A549 (cell line): Measurements from ENCODE around the gene GNB5. TPM values are rescaled to one million over a fixed set of nuclear protein-coding genes. Genes with fewer than 3 reads are reported as not detected.

ENCODE experiments used
- ATAC-seq, 2 experiments: fragments of 200-7000 bp in 1 of 2; fragments of >200 bp in 1 of 2; cut with Nextera tagmentation in 1 of 2; cut with Tn5 transposase in 1 of 2; 3 replicates each; pipeline versions ENCODE4 v1.8.0 to v1.9.1; 2018 to 2020; ENCODE audit warnings: mild to moderate bottlenecking in 1 of 2, moderate library complexity in 1 of 2
- CTCF ChIA-PET: fragments of 300-600 bp; sonication (Branson Sonifier 250); formaldehyde crosslinking; extraction: SDS; loops from one replicate; lab custom pipeline; 2021; ENCODE audit warnings: antibody characterized with exemption, inconsistent platforms; lab: Yijun Ruan, JAX
- POLR2A ChIA-PET: fragments of 350-600 bp; formaldehyde crosslinking; extraction: SDS; loops from one replicate; lab custom pipeline; 2021; ENCODE audit warnings: antibody characterized with exemption, inconsistent platforms; lab: Yijun Ruan, JAX
- DNase-seq, 2 experiments: peaks; one replicate each; pipeline versions ENCODE4 v3.0.0 to v3.0.0-alpha.2; 2011 to 2016; ENCODE audit warnings: low read depth in 1 of 2, low spot score in 1 of 2
- FAIRE-seq: peaks from 2 replicates; lab custom pipeline; 2011; peaks lifted over from hg19 to GRCh38; lab: Jason Lieb, UNC
- H3K27ac ChIP-seq, 2 experiments: fragments of >200 bp; sonication (Bioruptor Twin); formaldehyde crosslinking; 3 replicates each; pipeline ENCODE4 v1.5.1; 2016 to 2017
- H3K4me1 ChIP-seq: fragments of >200 bp; sonication (Bioruptor Twin); formaldehyde crosslinking; 3 replicates; pipeline ENCODE4 v1.6.1; 2016
- H3K4me2 ChIP-seq: fragments of >200 bp; sonication (Bioruptor Twin); formaldehyde crosslinking; 3 replicates; pipeline ENCODE4 v1.6.1; 2016
- H3K4me3 ChIP-seq: fragments of >200 bp; sonication (Bioruptor Twin); formaldehyde crosslinking; 3 replicates; pipeline ENCODE4 v1.5.1; 2016
- H3K9me3 ChIP-seq: fragments of >200 bp; sonication (Bioruptor Twin); formaldehyde crosslinking; 3 replicates; pipeline ENCODE4 v1.6.1; 2016
- BHLHE40 ChIP-seq: IDR thresholded peaks from 2 replicates; pipeline ENCODE4 v1.6.1; 2012; ENCODE audit warnings: low read depth, low read length, inconsistent platforms
- CHD2 ChIP-seq: fragments of 150-350 bp; IDR thresholded peaks from 2 replicates; pipeline ENCODE4 v1.6.1; 2014; ENCODE audit warnings: low read length; ENCODE audit not compliant: partially characterized antibody
- EHMT2 ChIP-seq: fragments of 200-600 bp; sonication (generic); IDR thresholded peaks from 2 replicates; pipeline ENCODE4 v1.6.1; 2016; ENCODE audit warnings: antibody characterized with exemption, low read depth, mild to moderate bottlenecking, moderate library complexity
- EP300 ChIP-seq, 2 experiments: fragments of >200 bp; sonication (Bioruptor Twin); formaldehyde crosslinking; IDR thresholded peaks; 2 replicates in 1 of 2; 3 replicates in 1 of 2; pipeline ENCODE4 v1.6.1; 2016 to 2017
- GATA3 ChIP-seq: IDR thresholded peaks from 2 replicates; pipeline ENCODE4 v1.6.1; 2012; ENCODE audit warnings: borderline replicate concordance
- HDAC2 ChIP-seq: fragments of 200-600 bp; sonication (generic); IDR thresholded peaks from 2 replicates; pipeline ENCODE4 v1.6.1; 2016
- HEYL ChIP-seq: fragments of 250-450 bp; sonication (Bioruptor Pico); IDR thresholded peaks from 2 replicates; pipeline ENCODE4 v1.8.0; 2021; ENCODE audit warnings: mild to moderate bottlenecking, moderate library complexity
- HOXA7 ChIP-seq: fragments of 250-450 bp; sonication (Bioruptor Pico); IDR thresholded peaks from 2 replicates; pipeline ENCODE4 v1.5.0; 2020; ENCODE audit warnings: mild to moderate bottlenecking, moderate library complexity
- HOXB13 ChIP-seq: fragments of 250-450 bp; sonication (Bioruptor Pico); IDR thresholded peaks from 2 replicates; pipeline ENCODE4 v1.5.0; 2020; ENCODE audit warnings: low read depth, mild to moderate bottlenecking, moderate library complexity
- HOXB5 ChIP-seq: fragments of 250-450 bp; sonication (Bioruptor Pico); IDR thresholded peaks from 2 replicates; pipeline ENCODE4 v1.5.0; 2020; ENCODE audit warnings: mild to moderate bottlenecking, moderate library complexity
- JUNB ChIP-seq: fragments of >200 bp; sonication (Bioruptor Twin); formaldehyde crosslinking; IDR thresholded peaks from 2 replicates; pipeline ENCODE4 v1.6.1; 2016
- MAFK ChIP-seq: fragments of 450-650 bp; IDR thresholded peaks from 2 replicates; pipeline ENCODE4 v1.6.1; 2014; ENCODE audit not compliant: partially characterized antibody
- MAZ ChIP-seq: fragments of 150-350 bp; IDR thresholded peaks from 2 replicates; pipeline ENCODE4 v1.6.1; 2014; ENCODE audit warnings: antibody characterized with exemption, low read depth, low read length, borderline replicate concordance
- MYC ChIP-seq: IDR thresholded peaks from 2 replicates; pipeline ENCODE4 v1.6.1; 2012; ENCODE audit warnings: mild to moderate bottlenecking, inconsistent platforms, low read length, improper control_type of control experiment, borderline replicate concordance
- NPAS2 ChIP-seq: fragments of 250-450 bp; sonication (Bioruptor Pico); IDR thresholded peaks from 2 replicates; pipeline ENCODE4 v1.8.0; 2022; ENCODE audit warnings: mild to moderate bottlenecking, moderate library complexity, borderline replicate concordance
- POLR2A ChIP-seq: IDR thresholded peaks from 2 replicates; pipeline ENCODE4 v1.6.1; 2012; ENCODE audit warnings: mild to moderate bottlenecking, low read length
- RARB ChIP-seq: fragments of 250-450 bp; sonication (Bioruptor Pico); IDR thresholded peaks from 2 replicates; pipeline ENCODE4 v1.8.0; 2021; ENCODE audit warnings: mild to moderate bottlenecking, moderate library complexity
- RFX5 ChIP-seq: fragments of 450-650 bp; IDR thresholded peaks from 2 replicates; pipeline ENCODE4 v1.7.1; 2014; ENCODE audit warnings: antibody characterized with exemption, mild to moderate bottlenecking, moderate library complexity
- SREBF2 ChIP-seq: fragments of 450-650 bp; IDR thresholded peaks from 2 replicates; pipeline ENCODE4 v1.6.1; 2014; ENCODE audit warnings: mild to moderate bottlenecking, moderate library complexity
- TFCP2L1 ChIP-seq: fragments of 250-450 bp; sonication (Bioruptor Pico); IDR thresholded peaks from 2 replicates; pipeline ENCODE4 v1.5.0; 2021; ENCODE audit warnings: mild to moderate bottlenecking
- TP53 ChIP-seq: fragments of 250-450 bp; sonication (Bioruptor Pico); IDR thresholded peaks from 2 replicates; pipeline ENCODE4 v1.5.0; 2021; ENCODE audit warnings: mild to moderate bottlenecking, moderate library complexity
- ZC3H11A ChIP-seq: fragments of 450-650 bp; IDR thresholded peaks from 2 replicates; pipeline ENCODE4 v1.6.1; 2014; ENCODE audit warnings: antibody characterized with exemption, mild to moderate bottlenecking
- ZSCAN20 ChIP-seq: fragments of 250-450 bp; sonication (Bioruptor Pico); IDR thresholded peaks from 2 replicates; pipeline ENCODE4 v1.8.0; 2022; ENCODE audit warnings: mild to moderate bottlenecking, moderate library complexity
- WGBS: methylation state at CpG from one replicate; pipeline ENCODE4 v1.1.6; 2017; ENCODE audit errors: missing lambda C conversion rate; 5-methylcytosine and 5-hydroxymethylcytosine counted together
- polyA plus RNA-seq, 4 experiments: library from polyadenylated mRNA; depleted of rRNA in 3 of 4; stranded (reverse); fragments of >200 nt; fragmentation: RNase III in 1 of 4; extraction: RNeasy Plus Mini Kit Qiagen cat#74134 plus additional on column Dnase treatment in 1 of 4; gene quantifications; 2 replicates in 3 of 4; 3 replicates in 1 of 4; pipeline ENCODE4 v1.2.3, GENCODE V29; 2011 to 2017
- TF ChIP-seq, protein P1 (sequence below): fragments of 250-450 bp; sonication (Bioruptor Pico); IDR thresholded peaks from 2 replicates; pipeline ENCODE4 v1.5.0; 2020; ENCODE audit warnings: low read depth, mild to moderate bottlenecking, moderate library complexity
- TF ChIP-seq, protein P2 (sequence below): fragments of >200 bp; sonication (Bioruptor Twin); formaldehyde crosslinking; IDR thresholded peaks from 3 replicates; pipeline ENCODE4 v1.6.1; 2016
- TF ChIP-seq, protein P3 (sequence below): fragments of 150-350 bp; IDR thresholded peaks from 2 replicates; pipeline ENCODE4 v1.6.1; 2014; ENCODE audit warnings: low read depth, mild to moderate bottlenecking, low read length
- TF ChIP-seq, protein P4 (sequence below): fragments of 450-650 bp; IDR thresholded peaks from 2 replicates; pipeline ENCODE4 v1.6.1; 2014; ENCODE audit warnings: antibody characterized with exemption
- TF ChIP-seq, protein P5 (sequence below): IDR thresholded peaks from 2 replicates; pipeline ENCODE4 v1.6.1; 2012

Gene GNB5
- polyA plus RNA-seq, 2 of the 4 experiments (the other 2 are of a cell fraction): 57.2 to 67.5 TPM

DNA sequence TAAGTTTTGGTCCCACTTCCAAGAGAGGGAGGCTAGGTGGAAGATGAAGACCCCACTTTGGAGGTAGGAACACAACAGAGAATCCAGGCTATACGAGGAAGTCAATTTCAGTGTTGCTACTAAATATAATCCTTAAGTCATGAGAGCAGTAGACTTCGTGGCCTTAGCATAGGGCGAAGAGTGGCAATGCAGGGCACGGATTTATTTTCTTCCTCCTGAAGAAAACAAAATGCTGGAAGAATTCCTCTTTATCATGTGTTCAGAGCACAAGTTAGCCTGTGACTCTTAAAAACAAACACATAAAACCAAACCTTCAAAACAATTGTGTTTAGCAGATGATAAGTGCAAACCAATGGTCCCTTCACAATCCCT lies 98.0 kb downstream of the GNB5 start:
- ChIA-PET CTCF (interaction anchor here (4.7 kb wide), 1 partner anchor 13 kb away, joined by 39 read pairs; no protein-coding TSS in a partner anchor), POLR2A (no interaction called here)
- Histone ChIP-seq H3K4me1 (peaks cover 43% of the 10 kb centered on the region), H3K27ac (peak overlapping the region; percentile 83 to 91), H3K4me2 (peak overlapping the region; percentile 67), H3K9me3 (peaks cover 18% of the 10 kb centered on the region; the same call in 2 of the 3 replicates), H3K4me3 (no peak overlapping the region)
- DNase-seq (no peak), ATAC-seq (peak; percentile 2 to 13; a peak in 3 of 6 replicates), FAIRE-seq (no peak)
- TF ChIP-seq MAZ (no peak), HOXA7 (CRISPR knock-in tag) (no peak), HDAC2 (no peak), RARB (CRISPR knock-in tag) (no peak), HOXB13 (CRISPR knock-in tag) (peak; percentile 81; the same call in 1 of the 2 replicates), HOXB5 (CRISPR knock-in tag) (0 out of 2 replicates have a peak, but pooled peaks have one; percentile 53), SREBF2 (no peak), MAFK (no peak), BHLHE40 (no peak), ZC3H11A (no peak), GATA3 (no peak), HEYL (CRISPR knock-in tag) (peak; percentile 59; the same call in 1 of the 2 replicates), POLR2A (no peak), ZSCAN20 (peak; percentile 51; the same call in 1 of the 2 replicates), JUNB (no peak), EHMT2 (no peak), EP300 (IDR thresholded peaks at IDR 0.05) (no peak), RFX5 (no peak), MYC (no peak), TP53 (CRISPR knock-in tag) (0 out of 2 replicates have a peak, but pooled peaks have one; percentile 7), TFCP2L1 (no peak), NPAS2 (no peak)
- TF ChIP-seq, protein P1, sequence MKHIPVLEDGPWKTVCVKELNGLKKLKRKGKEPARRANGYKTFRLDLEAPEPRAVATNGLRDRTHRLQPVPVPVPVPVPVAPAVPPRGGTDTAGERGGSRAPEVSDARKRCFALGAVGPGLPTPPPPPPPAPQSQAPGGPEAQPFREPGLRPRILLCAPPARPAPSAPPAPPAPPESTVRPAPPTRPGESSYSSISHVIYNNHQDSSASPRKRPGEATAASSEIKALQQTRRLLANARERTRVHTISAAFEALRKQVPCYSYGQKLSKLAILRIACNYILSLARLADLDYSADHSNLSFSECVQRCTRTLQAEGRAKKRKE: peak; percentile 74
- TF ChIP-seq, protein P2, sequence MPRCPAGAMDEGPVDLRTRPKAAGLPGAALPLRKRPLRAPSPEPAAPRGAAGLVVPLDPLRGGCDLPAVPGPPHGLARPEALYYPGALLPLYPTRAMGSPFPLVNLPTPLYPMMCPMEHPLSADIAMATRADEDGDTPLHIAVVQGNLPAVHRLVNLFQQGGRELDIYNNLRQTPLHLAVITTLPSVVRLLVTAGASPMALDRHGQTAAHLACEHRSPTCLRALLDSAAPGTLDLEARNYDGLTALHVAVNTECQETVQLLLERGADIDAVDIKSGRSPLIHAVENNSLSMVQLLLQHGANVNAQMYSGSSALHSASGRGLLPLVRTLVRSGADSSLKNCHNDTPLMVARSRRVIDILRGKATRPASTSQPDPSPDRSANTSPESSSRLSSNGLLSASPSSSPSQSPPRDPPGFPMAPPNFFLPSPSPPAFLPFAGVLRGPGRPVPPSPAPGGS: no peak
- TF ChIP-seq, protein P3, sequence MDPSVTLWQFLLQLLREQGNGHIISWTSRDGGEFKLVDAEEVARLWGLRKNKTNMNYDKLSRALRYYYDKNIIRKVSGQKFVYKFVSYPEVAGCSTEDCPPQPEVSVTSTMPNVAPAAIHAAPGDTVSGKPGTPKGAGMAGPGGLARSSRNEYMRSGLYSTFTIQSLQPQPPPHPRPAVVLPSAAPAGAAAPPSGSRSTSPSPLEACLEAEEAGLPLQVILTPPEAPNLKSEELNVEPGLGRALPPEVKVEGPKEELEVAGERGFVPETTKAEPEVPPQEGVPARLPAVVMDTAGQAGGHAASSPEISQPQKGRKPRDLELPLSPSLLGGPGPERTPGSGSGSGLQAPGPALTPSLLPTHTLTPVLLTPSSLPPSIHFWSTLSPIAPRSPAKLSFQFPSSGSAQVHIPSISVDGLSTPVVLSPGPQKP: no peak
- TF ChIP-seq, protein P4, sequence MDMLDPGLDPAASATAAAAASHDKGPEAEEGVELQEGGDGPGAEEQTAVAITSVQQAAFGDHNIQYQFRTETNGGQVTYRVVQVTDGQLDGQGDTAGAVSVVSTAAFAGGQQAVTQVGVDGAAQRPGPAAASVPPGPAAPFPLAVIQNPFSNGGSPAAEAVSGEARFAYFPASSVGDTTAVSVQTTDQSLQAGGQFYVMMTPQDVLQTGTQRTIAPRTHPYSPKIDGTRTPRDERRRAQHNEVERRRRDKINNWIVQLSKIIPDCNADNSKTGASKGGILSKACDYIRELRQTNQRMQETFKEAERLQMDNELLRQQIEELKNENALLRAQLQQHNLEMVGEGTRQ: no peak
- TF ChIP-seq, protein P5, sequence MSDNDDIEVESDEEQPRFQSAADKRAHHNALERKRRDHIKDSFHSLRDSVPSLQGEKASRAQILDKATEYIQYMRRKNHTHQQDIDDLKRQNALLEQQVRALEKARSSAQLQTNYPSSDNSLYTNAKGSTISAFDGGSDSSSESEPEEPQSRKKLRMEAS: no peak
- 55% methylated on average over 4 of the region's 4 CpGs for WGBS

DNA sequence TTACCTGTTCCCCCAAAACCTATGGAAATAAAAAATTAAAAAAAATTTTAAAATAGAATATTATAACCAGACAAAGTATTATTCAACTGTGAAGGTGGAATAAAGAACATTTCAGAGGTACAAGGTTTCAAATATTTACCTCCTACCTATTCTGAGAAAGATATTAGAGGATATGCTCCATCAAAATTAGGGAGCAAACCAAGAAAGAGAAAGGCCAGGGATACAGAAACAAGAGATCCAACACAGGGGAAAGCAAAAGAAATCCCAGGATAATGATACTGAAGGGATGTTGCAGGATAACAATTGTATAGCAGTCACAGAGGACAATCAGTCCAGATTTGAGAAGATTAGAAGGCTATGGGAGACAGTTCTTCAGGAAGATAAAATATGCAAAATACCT lies 101.0 kb downstream of the GNB5 start:
- CTCF ChIA-PET: interaction anchor here (4.7 kb wide), 1 partner anchor 10 kb away, joined by 39 read pairs; no protein-coding TSS in a partner anchor
- no peak for TF ChIP-seq CHD2
- 0 out of 2 replicates have a peak, but pooled peaks have one; percentile 48 for TF ChIP-seq RARB (CRISPR knock-in tag)
- H3K4me1 ChIP-seq: peaks cover 28% of the 10 kb centered on the region
- peaks cover 40% of the 10 kb centered on the region for H3K9me3 ChIP-seq
- POLR2A ChIA-PET: no interaction called here
- ATAC-seq (no peak), FAIRE-seq (no peak), DNase-seq (no peak)
- H3K27ac ChIP-seq: no peak overlapping the region
- H3K4me2 ChIP-seq: no peak overlapping the region
- no peak overlapping the region for H3K4me3 ChIP-seq
